GM12878 (cell line): Measurements from ENCODE around the gene SMIM13. TPM values are rescaled to one million over a fixed set of nuclear protein-coding genes. Genes with fewer than 3 reads are reported as not detected.

Experiments
- ATAC-seq: fragments of 200-7000 bp; cut with Tn5 transposase; 3 replicates; pipeline ENCODE4 v1.9.1; 2020; ENCODE audit warnings: mild to moderate bottlenecking, moderate library complexity
- BruUV-seq: library from RNA; stranded (reverse); fragments of 400-500 nt; replicated peaks from 2 replicates; lab custom pipeline; 2021; lab: Mats Ljungman, UMichigan
- CTCF ChIA-PET: fragments of 300-600 bp; sonication (Branson Sonifier 250); formaldehyde crosslinking; extraction: SDS; loops from one replicate; lab custom pipeline; 2021; ENCODE audit warnings: inconsistent platforms; lab: Yijun Ruan, JAX
- POLR2A ChIA-PET: fragments of 350-600 bp; formaldehyde crosslinking; extraction: SDS; loops from one replicate; lab custom pipeline; 2021; ENCODE audit warnings: inconsistent platforms; lab: Charles Lee
- RAD21 ChIA-PET: fragments of 300-600 bp; sonication (Branson Sonifier 250); formaldehyde crosslinking; loops from one replicate; lab custom pipeline; 2023; ENCODE audit warnings: antibody characterized with exemption; ENCODE audit not compliant: unreplicated experiment; lab: Charles Lee
- SMC1A ChIA-PET: fragments of 300-600 bp; sonication (Branson Sonifier 250); formaldehyde crosslinking; loops from one replicate; lab custom pipeline; 2023; ENCODE audit not compliant: unreplicated experiment, uncharacterized antibody; lab: Charles Lee
- DNase-seq: peaks from one replicate; pipeline ENCODE4 v3.0.0-alpha.2; 2011; ENCODE audit warnings: low read depth, low spot score
- FAIRE-seq: peaks from 3 replicates; lab custom pipeline; 2011; peaks lifted over from hg19 to GRCh38; lab: Jason Lieb, UNC
- H2AFZ ChIP-seq: 2 replicates; pipeline ENCODE4 v1.6.0; 2011; ENCODE audit warnings: low read depth, low read length, control low read depth; ENCODE audit not compliant: control insufficient read depth
- H3K27ac ChIP-seq: 2 replicates; pipeline ENCODE4 v1.5.1; 2011; ENCODE audit warnings: control low read depth; ENCODE audit not compliant: control insufficient read depth, insufficient read depth
- H3K27me3 ChIP-seq, 2 experiments: replicated peaks in 1 of 2; 2 replicates each; pipeline versions ENCODE4 v1.6.0 to v1.6.1; 2011; ENCODE audit warnings: low read length in 1 of 2; ENCODE audit not compliant: control insufficient read depth in 2 of 2, insufficient read depth in 2 of 2
- H3K36me3 ChIP-seq, 2 experiments: 2 replicates each; pipeline ENCODE4 v1.5.1; 2011; ENCODE audit warnings: low read length in 1 of 2; ENCODE audit not compliant: control insufficient read depth in 2 of 2, insufficient read depth in 2 of 2
- H3K4me1 ChIP-seq: 2 replicates; pipeline ENCODE4 v1.6.1; 2011; ENCODE audit warnings: mild to moderate bottlenecking, low read length, moderate library complexity, mixed read lengths; ENCODE audit not compliant: control insufficient read depth, insufficient read depth
- H3K4me2 ChIP-seq: 2 replicates; pipeline ENCODE4 v1.6.0; 2011; ENCODE audit warnings: control low read depth; ENCODE audit not compliant: control insufficient read depth, insufficient read depth
- H3K4me3 ChIP-seq: fragments of 200-600 bp; sonication (generic); 2 replicates; pipeline ENCODE4 v1.5.1; 2016
- H3K79me2 ChIP-seq: 2 replicates; pipeline ENCODE4 v1.6.0; 2011; ENCODE audit warnings: low read length; ENCODE audit not compliant: control insufficient read depth, insufficient read depth
- H3K9ac ChIP-seq: 2 replicates; pipeline ENCODE4 v1.8.0; 2011; ENCODE audit warnings: low read length, control low read depth, mixed read lengths; ENCODE audit not compliant: control insufficient read depth, insufficient read depth
- H3K9me3 ChIP-seq: replicated peaks from 3 replicates; pipeline ENCODE4 v1.5.1; 2011; ENCODE audit warnings: mild to moderate bottlenecking, low read length; ENCODE audit not compliant: control insufficient read depth, insufficient read depth
- H4K20me1 ChIP-seq: 2 replicates; pipeline ENCODE4 v1.6.0; 2011; ENCODE audit not compliant: control insufficient read depth, insufficient read depth
- DPF2 ChIP-seq: fragments of 450-650 bp; IDR thresholded peaks from 2 replicates; pipeline ENCODE4 v1.6.1; 2017; ENCODE audit warnings: mild to moderate bottlenecking
- GABPA ChIP-seq: IDR thresholded peaks from 2 replicates; pipeline ENCODE4 v1.6.1; 2014; ENCODE audit warnings: antibody characterized with exemption, low read depth, mild to moderate bottlenecking, inconsistent platforms
- HDAC2 ChIP-seq: fragments of 200-600 bp; sonication (generic); IDR thresholded peaks from 2 replicates; pipeline ENCODE4 v1.6.1; 2017
- IRF4 ChIP-seq: IDR thresholded peaks from 2 replicates; pipeline ENCODE4 v1.6.1; 2011; ENCODE audit warnings: low read depth, low read length
- SUPT20H ChIP-seq: IDR thresholded peaks from 2 replicates; pipeline ENCODE4 v1.6.1; 2011; ENCODE audit warnings: low read depth, mild to moderate bottlenecking, low read length, moderate library complexity, borderline replicate concordance; ENCODE audit not compliant: control insufficient read depth
- TARDBP ChIP-seq: IDR thresholded peaks from 2 replicates; pipeline ENCODE4 v1.6.1; 2016; ENCODE audit warnings: borderline replicate concordance
- TCF3 ChIP-seq: IDR thresholded peaks from 2 replicates; pipeline ENCODE4 v1.6.1; 2012; ENCODE audit warnings: low read depth, mild to moderate bottlenecking, low read length, borderline replicate concordance; ENCODE audit not compliant: insufficient read depth
- ZNF207 ChIP-seq: fragments of 450-650 bp; IDR thresholded peaks from 2 replicates; pipeline ENCODE4 v1.6.1; 2014; ENCODE audit warnings: antibody characterized with exemption, mild to moderate bottlenecking, borderline replicate concordance
- ZNF24 ChIP-seq: fragments of 450-650 bp; IDR thresholded peaks from 2 replicates; pipeline ENCODE4 v1.6.1; 2017; ENCODE audit warnings: antibody characterized with exemption, mild to moderate bottlenecking
- WGBS: methylation state at CpG from one replicate; pipeline ENCODE4 v1.1.6; 2016; ENCODE audit warnings: low lambda C conversion rate; ENCODE audit not compliant: insufficient replicate concordance, insufficient coverage; ENCODE audit errors: missing lambda C conversion rate; 5-methylcytosine and 5-hydroxymethylcytosine counted together
- in situ Hi-C: fragments of 300-500 bp; cut with MboI; formaldehyde crosslinking; loops from 9 replicates; pipeline ENCODE4 v1.14.3; 2018; ENCODE audit warnings: mixed read lengths
- intact Hi-C: fragments of 100-400 bp; cut with micrococcal nuclease; formaldehyde crosslinking; loops from one replicate; pipeline ENCODE4 v1.14.2; 2022; ENCODE audit not compliant: unreplicated experiment
- polyA plus RNA-seq, 11 experiments: library from polyadenylated mRNA; depleted of rRNA in 4 of 11; unstranded in 6 of 11; stranded (reverse) in 5 of 11; fragments of >200 nt; fragmentation: Nextera tagmentation in 4 of 11; fragmentation: Illumina TruSeq in 1 of 11; extraction: Ambion mirVana in 4 of 11; extraction: Trizol in 1 of 11; gene quantifications; 1 replicate in 1 of 11; 2 replicates in 10 of 11; pipeline versions ENCODE4 v1.2.1 to v1.2.3, GENCODE V29; 2011 to 2016; ENCODE audit warnings: inconsistent platforms in 2 of 11, missing spikeins in 2 of 11, low read depth in 1 of 11
- total RNA-seq, 4 experiments: library from RNA; depleted of rRNA in 3 of 4; stranded (reverse); fragments of >200 nt in 3 of 4; fragmentation: Illumina TruSeq in 1 of 4; extraction: Trizol in 1 of 4; gene quantifications; 2 replicates each; pipeline versions ENCODE4 v1.2.1 to v1.2.3, GENCODE V29; 2013 to 2021
- TF ChIP-seq, protein P1 (sequence below): IDR thresholded peaks from 2 replicates; pipeline ENCODE4 v1.6.1; 2012; ENCODE audit warnings: low read depth, low read length, improper control_type of control experiment
- TF ChIP-seq, protein P2 (sequence below): IDR thresholded peaks from 2 replicates; pipeline ENCODE4 v1.6.1; 2011; ENCODE audit warnings: borderline replicate concordance, low read depth, mild to moderate bottlenecking, moderate library complexity, mixed read lengths, low read length; ENCODE audit not compliant: insufficient read depth; ENCODE audit errors: extremely low read length
- TF ChIP-seq, protein P3 (sequence below): IDR thresholded peaks from 2 replicates; pipeline ENCODE4 v1.6.1; 2011; ENCODE audit warnings: borderline replicate concordance, low read depth, mild to moderate bottlenecking, moderate library complexity, low read length; ENCODE audit not compliant: insufficient read depth, poor library complexity, severe bottlenecking

The SMIM13 gene
- total and polyA plus RNA-seq, 10 of the 15 experiments (the other 5 are each of a cell fraction or from before 2014, with no cell fraction given) = 2.0 to 8.5 (median 4.7) TPM

DNA sequence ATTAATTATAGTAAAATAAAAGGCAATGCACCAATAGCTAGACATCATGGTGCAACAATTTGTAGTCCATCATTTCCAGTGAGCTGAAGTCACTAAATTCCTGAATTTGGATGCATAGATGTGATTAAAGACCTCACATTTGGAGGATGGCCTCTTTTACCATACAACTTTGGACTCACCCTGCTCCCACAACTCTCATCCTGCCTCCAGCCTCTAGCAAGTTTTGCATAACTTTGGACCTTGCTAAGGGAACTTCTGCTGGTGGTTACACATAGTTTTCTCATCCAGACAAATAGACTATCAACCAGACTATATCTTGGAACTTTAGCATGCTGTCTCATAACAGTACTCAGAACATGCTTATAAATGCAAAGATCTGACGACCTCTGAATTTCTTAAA, 36.8 kb upstream of the SMIM13 start:
- Histone ChIP-seq H3K27ac (no peak overlapping the region), H2AFZ (no peak overlapping the region), H3K9ac (no peak overlapping the region)
- in situ Hi-C loops = no loop called here
- POLR2A ChIA-PET = no interaction called here
- TF ChIP-seq IRF4 = no peak
- TF ChIP-seq ZNF24 = no peak
- TF ChIP-seq, protein P1, sequence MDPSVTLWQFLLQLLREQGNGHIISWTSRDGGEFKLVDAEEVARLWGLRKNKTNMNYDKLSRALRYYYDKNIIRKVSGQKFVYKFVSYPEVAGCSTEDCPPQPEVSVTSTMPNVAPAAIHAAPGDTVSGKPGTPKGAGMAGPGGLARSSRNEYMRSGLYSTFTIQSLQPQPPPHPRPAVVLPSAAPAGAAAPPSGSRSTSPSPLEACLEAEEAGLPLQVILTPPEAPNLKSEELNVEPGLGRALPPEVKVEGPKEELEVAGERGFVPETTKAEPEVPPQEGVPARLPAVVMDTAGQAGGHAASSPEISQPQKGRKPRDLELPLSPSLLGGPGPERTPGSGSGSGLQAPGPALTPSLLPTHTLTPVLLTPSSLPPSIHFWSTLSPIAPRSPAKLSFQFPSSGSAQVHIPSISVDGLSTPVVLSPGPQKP = no peak
- TF ChIP-seq GABPA = no peak
- no peak for TF ChIP-seq ZNF207
- TF ChIP-seq, protein P2, sequence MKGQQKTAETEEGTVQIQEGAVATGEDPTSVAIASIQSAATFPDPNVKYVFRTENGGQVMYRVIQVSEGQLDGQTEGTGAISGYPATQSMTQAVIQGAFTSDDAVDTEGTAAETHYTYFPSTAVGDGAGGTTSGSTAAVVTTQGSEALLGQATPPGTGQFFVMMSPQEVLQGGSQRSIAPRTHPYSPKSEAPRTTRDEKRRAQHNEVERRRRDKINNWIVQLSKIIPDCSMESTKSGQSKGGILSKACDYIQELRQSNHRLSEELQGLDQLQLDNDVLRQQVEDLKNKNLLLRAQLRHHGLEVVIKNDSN = no peak
- TF ChIP-seq SUPT20H = no peak
- no peak for TF ChIP-seq HDAC2
- no peak for TF ChIP-seq TCF3
- no peak for TF ChIP-seq TARDBP
- TF ChIP-seq DPF2 = no peak
- TF ChIP-seq, protein P3, sequence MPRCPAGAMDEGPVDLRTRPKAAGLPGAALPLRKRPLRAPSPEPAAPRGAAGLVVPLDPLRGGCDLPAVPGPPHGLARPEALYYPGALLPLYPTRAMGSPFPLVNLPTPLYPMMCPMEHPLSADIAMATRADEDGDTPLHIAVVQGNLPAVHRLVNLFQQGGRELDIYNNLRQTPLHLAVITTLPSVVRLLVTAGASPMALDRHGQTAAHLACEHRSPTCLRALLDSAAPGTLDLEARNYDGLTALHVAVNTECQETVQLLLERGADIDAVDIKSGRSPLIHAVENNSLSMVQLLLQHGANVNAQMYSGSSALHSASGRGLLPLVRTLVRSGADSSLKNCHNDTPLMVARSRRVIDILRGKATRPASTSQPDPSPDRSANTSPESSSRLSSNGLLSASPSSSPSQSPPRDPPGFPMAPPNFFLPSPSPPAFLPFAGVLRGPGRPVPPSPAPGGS = no peak
- TF ChIP-seq, all 136 proteins: peak for 0
- ChIA-PET RAD21 (interaction anchor here (1.2 kb wide), 1 partner anchor 12 kb away, joined by 4 read pairs; no protein-coding TSS in a partner anchor), CTCF (interaction anchor here (0.6 to 2.5 kb wide), 3 partner anchors 11 to 50 kb away, joined by 3 to 15 read pairs (median 4); no protein-coding TSS in a partner anchor), SMC1A (interaction anchor here (0.9 to 1.7 kb wide), 3 partner anchors 11 to 247 kb away, joined by 3 to 5 read pairs (median 4); no protein-coding TSS in a partner anchor)
- WGBS = 0% methylated on average over 1 of the region's 1 CpG
- Histone ChIP-seq H3K4me2 (no peak overlapping the region), H3K79me2 (no peaks in the 10 kb centered on the region), H3K4me3 (no peak overlapping the region), H3K4me1 (no peaks in the 10 kb centered on the region), H3K27me3 (no peaks in the 10 kb centered on the region; a peak in 1 of 4 replicates), H3K36me3 (no peaks in the 10 kb centered on the region), H3K9me3 (no peaks in the 10 kb centered on the region), H4K20me1 (no peaks in the 10 kb centered on the region)
- BruUV-seq = no TSS peak
- intact Hi-C loops = no loop called here
- DNase-seq (no peak), FAIRE-seq (no peak), ATAC-seq (no peak)
